ENCODE results near the gene FKBP2.

GRCh38 chr11:64222651-64223000, 18.3 kb upstream of the FKBP2 start:
- no peak for TF ChIP-seq EZH2 (IDR thresholded peaks at IDR 0.05; ENCODE audit: insufficient read depth, low read length)
- no peak for TF ChIP-seq CTCF (IDR thresholded peaks at IDR 0.05; ENCODE audit: insufficient read depth, low read depth, low read length)
